IPS-20b (cell line): ENCODE measurements around the gene ZFR.
"Not testable (repeated sequence)": the region's sequence is repeated elsewhere in the genome, so short reads cannot be mapped to it uniquely, and the experiment has no call there.

Experiments
- H3K27ac ChIP-seq: one replicate; pipeline ENCODE4 v1.5.1; 2013; ENCODE audit warnings: low read length
- H3K27me3 ChIP-seq: 2 replicates; pipeline ENCODE4 v1.6.1; 2013; ENCODE audit warnings: mild to moderate bottlenecking, low read length, inconsistent platforms; ENCODE audit not compliant: insufficient read depth
- H3K36me3 ChIP-seq: 2 replicates; pipeline ENCODE4 v1.6.1; 2013; ENCODE audit warnings: low read depth, mild to moderate bottlenecking, inconsistent platforms, low read length, moderate library complexity; ENCODE audit not compliant: insufficient read depth
- H3K4me1 ChIP-seq: 2 replicates; pipeline ENCODE4 v1.6.1; 2013; ENCODE audit warnings: mild to moderate bottlenecking, control low read depth, inconsistent platforms, low read length, moderate library complexity; ENCODE audit not compliant: insufficient read depth
- H3K4me3 ChIP-seq: 2 replicates; pipeline ENCODE4 v1.5.1; 2013; ENCODE audit warnings: mild to moderate bottlenecking, low read length, inconsistent platforms
- H3K9ac ChIP-seq: 2 replicates; pipeline ENCODE4 v1.6.1; 2013; ENCODE audit warnings: low read depth, mild to moderate bottlenecking, inconsistent platforms, low read length, moderate library complexity
- H3K9me3 ChIP-seq: 2 replicates; pipeline ENCODE4 v1.6.1; 2013; ENCODE audit warnings: mild to moderate bottlenecking, low read depth, low read length, inconsistent platforms; ENCODE audit not compliant: insufficient read depth

ZFR gene

GRCh38 chr5:32326216-32326772 is 118.2 kb downstream of the ZFR start:
- Histone ChIP-seq H3K36me3 (no peaks in the 10 kb centered on the region), H3K4me1 (no peaks in the 10 kb centered on the region), H3K9ac (no peak overlapping the region), H3K4me3 (no peak overlapping the region), H3K27me3 (no peaks in the 10 kb centered on the region), H3K27ac (no peak overlapping the region), H3K9me3 (no peaks in the 10 kb centered on the region; the same call in 1 of the 2 replicates)

GRCh38 chr5:32325616-32326015 is 118.9 kb downstream of the ZFR start:
- Histone ChIP-seq H3K4me3 (no peak overlapping the region), H3K27ac (no peak overlapping the region), H3K27me3 (no peaks in the 10 kb centered on the region), H3K9ac (no peak overlapping the region), H3K36me3 (no peaks in the 10 kb centered on the region), H3K4me1 (no peaks in the 10 kb centered on the region), H3K9me3 (no peaks in the 10 kb centered on the region; the same call in 1 of the 2 replicates)

- no peaks in the 10 kb centered on the region for H3K36me3 ChIP-seq
- H3K4me3 ChIP-seq, result no peak overlapping the region
- no peaks in the 10 kb centered on the region for H3K27me3 ChIP-seq
- no peaks in the 10 kb centered on the region; the same call in 1 of the 2 replicates for H3K9me3 ChIP-seq
- H3K9ac ChIP-seq, result no peak overlapping the region
- H3K27ac ChIP-seq, result no peak overlapping the region
- no peaks in the 10 kb centered on the region for H3K4me1 ChIP-seq
Observed at GRCh38 chr5:32325062-32325461, 119.5 kb downstream of the ZFR start.

- Histone ChIP-seq H3K27ac (no peak overlapping the region), H3K4me3 (no peak overlapping the region), H3K36me3 (no peaks in the 10 kb centered on the region), H3K9ac (no peak overlapping the region), H3K4me1 (no peaks in the 10 kb centered on the region; the same call in 1 of the 2 replicates), H3K9me3 (no peaks in the 10 kb centered on the region; the same call in 1 of the 2 replicates), H3K27me3 (no peaks in the 10 kb centered on the region)
Observed at GRCh38 chr5:32323741-32324140, 120.8 kb downstream of the ZFR start.

- Histone ChIP-seq H3K36me3 (no peaks in the 10 kb centered on the region), H3K9ac (no peak overlapping the region), H3K9me3 (no peaks in the 10 kb centered on the region; the same call in 1 of the 2 replicates), H3K27me3 (no peaks in the 10 kb centered on the region), H3K4me1 (no peaks in the 10 kb centered on the region; the same call in 1 of the 2 replicates), H3K27ac (no peak overlapping the region), H3K4me3 (no peak overlapping the region)
Observed at GRCh38 chr5:32322882-32323281, 121.7 kb downstream of the ZFR start.

GRCh38 chr5:32321787-32322186 is 122.8 kb downstream of the ZFR start:
- not testable (repeated sequence) for H3K27ac ChIP-seq, H3K9ac ChIP-seq, H3K36me3 ChIP-seq, H3K9me3 ChIP-seq, H3K27me3 ChIP-seq, H3K4me1 ChIP-seq, H3K4me3 ChIP-seq

GRCh38 chr5:32320576-32320975 is 124.0 kb downstream of the ZFR start:
- Histone ChIP-seq H3K9me3 (no peaks in the 10 kb centered on the region; the same call in 1 of the 2 replicates), H3K4me1 (no peaks in the 10 kb centered on the region; the same call in 1 of the 2 replicates)

GRCh38 chr5:32319926-32320543 is 124.5 kb downstream of the ZFR start:
- no peaks in the 10 kb centered on the region; the same call in 1 of the 2 replicates for H3K9me3 ChIP-seq
- no peak overlapping the region for H3K27ac ChIP-seq

More at GRCh38 chr5:32320576-32320975, 124.0 kb downstream of the ZFR start:
- Histone ChIP-seq H3K36me3 (no peaks in the 10 kb centered on the region), H3K9ac (no peak overlapping the region), H3K4me3 (no peak overlapping the region), H3K27me3 (no peaks in the 10 kb centered on the region), H3K27ac (no peak overlapping the region)

GRCh38 chr5:32319392-32319791 is 125.1 kb downstream of the ZFR start:
- no peaks in the 10 kb centered on the region for H3K27me3 ChIP-seq
- H3K4me1 ChIP-seq, result no peaks in the 10 kb centered on the region; the same call in 1 of the 2 replicates
- no peak overlapping the region for H3K27ac ChIP-seq
- H3K36me3 ChIP-seq, result no peaks in the 10 kb centered on the region
- no peaks in the 10 kb centered on the region; the same call in 1 of the 2 replicates for H3K9me3 ChIP-seq
- no peak overlapping the region for H3K9ac ChIP-seq
- no peak overlapping the region for H3K4me3 ChIP-seq

More at GRCh38 chr5:32319926-32320543, 124.5 kb downstream of the ZFR start:
- Histone ChIP-seq H3K27me3 (no peaks in the 10 kb centered on the region), H3K36me3 (no peaks in the 10 kb centered on the region), H3K4me3 (no peak overlapping the region), H3K9ac (no peak overlapping the region), H3K4me1 (no peaks in the 10 kb centered on the region; the same call in 1 of the 2 replicates)

GRCh38 chr5:32317041-32317440 is 127.5 kb downstream of the ZFR start:
- H3K4me1 ChIP-seq, result no peaks in the 10 kb centered on the region; the same call in 1 of the 2 replicates
- H3K27ac ChIP-seq, result no peak overlapping the region
- H3K27me3 ChIP-seq, result no peaks in the 10 kb centered on the region
- no peak overlapping the region for H3K4me3 ChIP-seq
- H3K9ac ChIP-seq, result no peak overlapping the region
- no peaks in the 10 kb centered on the region; the same call in 1 of the 2 replicates for H3K9me3 ChIP-seq
- no peaks in the 10 kb centered on the region for H3K36me3 ChIP-seq

GRCh38 chr5:32315221-32316014 is 129.1 kb downstream of the ZFR start:
- Histone ChIP-seq H3K9me3 (no peaks in the 10 kb centered on the region), H3K27ac (no peak overlapping the region), H3K9ac (no peak overlapping the region), H3K36me3 (0 out of 2 replicates have a peak, but pooled peaks cover under 1% of the 10 kb centered on the region), H3K4me1 (peaks cover 3% of the 10 kb centered on the region; the same call in 1 of the 2 replicates), H3K27me3 (no peaks in the 10 kb centered on the region), H3K4me3 (no peak overlapping the region)
